GM12878 (cell line): Measurements from ENCODE around the gene RBM7. TPM values are rescaled to one million over a fixed set of nuclear protein-coding genes. Genes with fewer than 3 reads are reported as not detected.

Source experiments
- ATAC-seq: fragments of 200-7000 bp; cut with Tn5 transposase; 3 replicates; pipeline ENCODE4 v1.9.1; 2020; ENCODE audit warnings: mild to moderate bottlenecking, moderate library complexity
- Bru-seq: library from RNA; stranded (reverse); fragments of 400-500 nt; gene quantifications from one replicate; lab custom pipeline; 2021; lab: Mats Ljungman, UMichigan
- BruChase-seq, 2 experiments: library from RNA; stranded (reverse); fragments of 400-500 nt; gene quantifications; one replicate each; lab custom pipeline; 2021; lab: Mats Ljungman, UMichigan
- BruUV-seq: library from RNA; stranded (reverse); fragments of 400-500 nt; replicated peaks from 2 replicates; lab custom pipeline; 2021; lab: Mats Ljungman, UMichigan
- CTCF ChIA-PET: fragments of 300-600 bp; sonication (Branson Sonifier 250); formaldehyde crosslinking; extraction: SDS; loops from one replicate; lab custom pipeline; 2021; ENCODE audit warnings: inconsistent platforms; lab: Yijun Ruan, JAX
- POLR2A ChIA-PET: fragments of 350-600 bp; formaldehyde crosslinking; extraction: SDS; loops from one replicate; lab custom pipeline; 2021; ENCODE audit warnings: inconsistent platforms; lab: Charles Lee
- RAD21 ChIA-PET: fragments of 300-600 bp; sonication (Branson Sonifier 250); formaldehyde crosslinking; loops from one replicate; lab custom pipeline; 2023; ENCODE audit warnings: antibody characterized with exemption; ENCODE audit not compliant: unreplicated experiment; lab: Charles Lee
- SMC1A ChIA-PET: fragments of 300-600 bp; sonication (Branson Sonifier 250); formaldehyde crosslinking; loops from one replicate; lab custom pipeline; 2023; ENCODE audit not compliant: unreplicated experiment, uncharacterized antibody; lab: Charles Lee
- DNase-seq: peaks from one replicate; pipeline ENCODE4 v3.0.0-alpha.2; 2011; ENCODE audit warnings: low read depth, low spot score
- FAIRE-seq: peaks from 3 replicates; lab custom pipeline; 2011; peaks lifted over from hg19 to GRCh38; lab: Jason Lieb, UNC
- H2AFZ ChIP-seq: 2 replicates; pipeline ENCODE4 v1.6.0; 2011; ENCODE audit warnings: low read depth, low read length, control low read depth; ENCODE audit not compliant: control insufficient read depth
- H3K27ac ChIP-seq: 2 replicates; pipeline ENCODE4 v1.5.1; 2011; ENCODE audit warnings: control low read depth; ENCODE audit not compliant: control insufficient read depth, insufficient read depth
- H3K27me3 ChIP-seq, 2 experiments: replicated peaks in 1 of 2; 2 replicates each; pipeline versions ENCODE4 v1.6.0 to v1.6.1; 2011; ENCODE audit warnings: low read length in 1 of 2; ENCODE audit not compliant: control insufficient read depth in 2 of 2, insufficient read depth in 2 of 2
- H3K36me3 ChIP-seq, 2 experiments: 2 replicates each; pipeline ENCODE4 v1.5.1; 2011; ENCODE audit warnings: low read length in 1 of 2; ENCODE audit not compliant: control insufficient read depth in 2 of 2, insufficient read depth in 2 of 2
- H3K4me1 ChIP-seq: 2 replicates; pipeline ENCODE4 v1.6.1; 2011; ENCODE audit warnings: mild to moderate bottlenecking, low read length, moderate library complexity, mixed read lengths; ENCODE audit not compliant: control insufficient read depth, insufficient read depth
- H3K4me2 ChIP-seq: 2 replicates; pipeline ENCODE4 v1.6.0; 2011; ENCODE audit warnings: control low read depth; ENCODE audit not compliant: control insufficient read depth, insufficient read depth
- H3K4me3 ChIP-seq: fragments of 200-600 bp; sonication (generic); 2 replicates; pipeline ENCODE4 v1.5.1; 2016
- H3K79me2 ChIP-seq: 2 replicates; pipeline ENCODE4 v1.6.0; 2011; ENCODE audit warnings: low read length; ENCODE audit not compliant: control insufficient read depth, insufficient read depth
- H3K9ac ChIP-seq: 2 replicates; pipeline ENCODE4 v1.8.0; 2011; ENCODE audit warnings: low read length, control low read depth, mixed read lengths; ENCODE audit not compliant: control insufficient read depth, insufficient read depth
- H3K9me3 ChIP-seq: replicated peaks from 3 replicates; pipeline ENCODE4 v1.5.1; 2011; ENCODE audit warnings: mild to moderate bottlenecking, low read length; ENCODE audit not compliant: control insufficient read depth, insufficient read depth
- H4K20me1 ChIP-seq: 2 replicates; pipeline ENCODE4 v1.6.0; 2011; ENCODE audit not compliant: control insufficient read depth, insufficient read depth
- ATF7 ChIP-seq: fragments of 450-650 bp; IDR thresholded peaks from 2 replicates; pipeline ENCODE4 v1.6.1; 2016; ENCODE audit warnings: low read depth, mild to moderate bottlenecking
- BACH1 ChIP-seq: fragments of 450-650 bp; IDR thresholded peaks from 2 replicates; pipeline ENCODE4 v1.6.1; 2017; ENCODE audit warnings: mild to moderate bottlenecking, borderline replicate concordance
- DPF2 ChIP-seq: fragments of 450-650 bp; IDR thresholded peaks from 2 replicates; pipeline ENCODE4 v1.6.1; 2017; ENCODE audit warnings: mild to moderate bottlenecking
- ESRRA ChIP-seq: IDR thresholded peaks from 2 replicates; pipeline ENCODE4 v1.6.1; 2012; ENCODE audit warnings: mild to moderate bottlenecking, low read length, improper control_type of control experiment
- ETV6 ChIP-seq, 2 experiments: fragments of 450-650 bp in 1 of 2; IDR thresholded peaks in 1 of 2; conservative IDR thresholded peaks in 1 of 2; 2 replicates each; pipeline ENCODE4 v1.6.1; 2014; ENCODE audit warnings: antibody characterized with exemption in 1 of 2, borderline replicate concordance in 1 of 2, low read depth in 1 of 2, mild to moderate bottlenecking in 1 of 2, moderate library complexity in 1 of 2
- KDM1A ChIP-seq: fragments of 200-600 bp; sonication (generic); IDR thresholded peaks from 2 replicates; pipeline ENCODE4 v1.6.1; 2016; ENCODE audit warnings: borderline replicate concordance
- MAX ChIP-seq: IDR thresholded peaks from 2 replicates; pipeline ENCODE4 v1.6.1; 2012; ENCODE audit warnings: low read depth, low read length, improper control_type of control experiment
- MLLT1 ChIP-seq: fragments of 450-650 bp; IDR thresholded peaks from 2 replicates; pipeline ENCODE4 v1.6.1; 2016; ENCODE audit warnings: mild to moderate bottlenecking
- MTA2 ChIP-seq: fragments of 450-650 bp; IDR thresholded peaks from 2 replicates; pipeline ENCODE4 v1.6.1; 2016; ENCODE audit warnings: low read depth, mild to moderate bottlenecking, moderate library complexity
- NFYA ChIP-seq: IDR thresholded peaks from 2 replicates; pipeline ENCODE4 v1.6.1; 2011; ENCODE audit warnings: low read depth, mild to moderate bottlenecking, low read length, improper control_type of control experiment, borderline replicate concordance
- NR2C2 ChIP-seq: IDR thresholded peaks from 2 replicates; pipeline ENCODE4 v1.6.1; 2011; ENCODE audit warnings: borderline replicate concordance, low read depth; ENCODE audit not compliant: control insufficient read depth, insufficient read length
- RAD51 ChIP-seq: fragments of 450-650 bp; IDR thresholded peaks from 2 replicates; pipeline ENCODE4 v1.6.1; 2016; ENCODE audit warnings: moderate library complexity, mild to moderate bottlenecking, inconsistent platforms
- RBBP5 ChIP-seq: fragments of 200-600 bp; sonication (generic); conservative IDR thresholded peaks from 2 replicates; pipeline ENCODE4 v1.6.1; 2016
- RELA ChIP-seq: fragments of 450-650 bp; IDR thresholded peaks from 2 replicates; pipeline ENCODE4 v1.8.0; 2014; ENCODE audit warnings: borderline replicate concordance; ENCODE audit not compliant: partially characterized antibody
- SMAD1 ChIP-seq: fragments of 450-650 bp; IDR thresholded peaks from 2 replicates; pipeline ENCODE4 v1.6.1; 2018; ENCODE audit warnings: mild to moderate bottlenecking, low read depth; ENCODE audit not compliant: partially characterized antibody
- SREBF2 ChIP-seq: IDR thresholded peaks from 2 replicates; pipeline ENCODE4 v1.6.1; 2012; ENCODE audit warnings: mild to moderate bottlenecking, low read length
- STAT1 ChIP-seq: fragments of 450-650 bp; conservative IDR thresholded peaks from 2 replicates; pipeline ENCODE4 v1.6.1; 2014; ENCODE audit warnings: antibody characterized with exemption, mild to moderate bottlenecking
- TARDBP ChIP-seq: IDR thresholded peaks from 2 replicates; pipeline ENCODE4 v1.6.1; 2016; ENCODE audit warnings: borderline replicate concordance
- ZZZ3 ChIP-seq: IDR thresholded peaks from 2 replicates; pipeline ENCODE4 v1.6.1; 2011; ENCODE audit warnings: low read depth; ENCODE audit not compliant: control insufficient read depth, insufficient read length
- WGBS: methylation state at CpG from one replicate; pipeline ENCODE4 v1.1.6; 2016; ENCODE audit warnings: low lambda C conversion rate; ENCODE audit not compliant: insufficient replicate concordance, insufficient coverage; ENCODE audit errors: missing lambda C conversion rate; 5-methylcytosine and 5-hydroxymethylcytosine counted together
- in situ Hi-C: fragments of 300-500 bp; cut with MboI; formaldehyde crosslinking; loops from 9 replicates; pipeline ENCODE4 v1.14.3; 2018; ENCODE audit warnings: mixed read lengths
- intact Hi-C: fragments of 100-400 bp; cut with micrococcal nuclease; formaldehyde crosslinking; loops from one replicate; pipeline ENCODE4 v1.14.2; 2022; ENCODE audit not compliant: unreplicated experiment
- long read RNA-seq, 2 experiments: library from polyadenylated mRNA; unstranded; transcript quantifications; one replicate each; pipeline ENCODE4 v2.0.0, GENCODE V29; 2019 to 2020
- polyA minus RNA-seq, 3 experiments: library from RNA; depleted of rRNA, polyadenylated mRNA; stranded (reverse); fragments of >200 nt; gene quantifications; 2 replicates each; pipeline ENCODE4 v1.2.3, GENCODE V29; 2011
- polyA plus RNA-seq, 11 experiments: library from polyadenylated mRNA; depleted of rRNA in 4 of 11; unstranded in 6 of 11; stranded (reverse) in 5 of 11; fragments of >200 nt; fragmentation: Nextera tagmentation in 4 of 11; fragmentation: Illumina TruSeq in 1 of 11; extraction: Ambion mirVana in 4 of 11; extraction: Trizol in 1 of 11; gene quantifications; 1 replicate in 1 of 11; 2 replicates in 10 of 11; pipeline versions ENCODE4 v1.2.1 to v1.2.3, GENCODE V29; 2011 to 2016; ENCODE audit warnings: inconsistent platforms in 2 of 11, missing spikeins in 2 of 11, low read depth in 1 of 11
- total RNA-seq, 4 experiments: library from RNA; depleted of rRNA in 3 of 4; stranded (reverse); fragments of >200 nt in 3 of 4; fragmentation: Illumina TruSeq in 1 of 4; extraction: Trizol in 1 of 4; gene quantifications; 2 replicates each; pipeline versions ENCODE4 v1.2.1 to v1.2.3, GENCODE V29; 2013 to 2021

The RBM7 gene
- total RNA-seq (2013; cell fraction: nucleolus; rRNA removed): 20.8 and 22.0 TPM in 2 replicates
- total RNA-seq (2014; rRNA removed): 21.5 and 21.7 TPM in 2 replicates
- 29.0 TPM in 2 replicates for total RNA-seq (2014; rRNA removed; fragmentation: Illumina TruSeq; extraction: Trizol)
- 17.2 and 19.5 TPM in 2 replicates for total RNA-seq (2021)
- polyA plus RNA-seq (2011; ENCODE audit: low read depth): 11.7 TPM
- 46.2 and 48.3 TPM in 2 replicates for polyA plus RNA-seq (2011; rRNA removed)
- 20.1 and 21.3 TPM in 2 replicates for polyA plus RNA-seq (2011; cell fraction: cytosol; rRNA removed)
- 10.6 and 13.5 TPM in 2 replicates for polyA plus RNA-seq (2011; cell fraction: nucleus; rRNA removed)
- polyA plus RNA-seq (2012): 21.4 and 25.3 TPM in 2 replicates
- 32.2 and 45.1 TPM in 2 replicates for polyA plus RNA-seq (2014; fragmentation: Illumina TruSeq; extraction: Trizol)
- 10 to 100 TPM; 21.6 to 28.9 TPM for polyA plus RNA-seq (2014; fragmentation: Nextera tagmentation; extraction: Ambion mirVana)
- polyA plus RNA-seq (2014; rRNA removed): 14.5 and 17.0 TPM in 2 replicates
- 10 to 100 TPM; 23.2 to 29.5 TPM for polyA plus RNA-seq (2016; fragmentation: Nextera tagmentation; extraction: Ambion mirVana)
- polyA minus RNA-seq (2011; rRNA and poly(A)+ RNA removed): 52.5 and 93.1 TPM in 2 replicates
- polyA minus RNA-seq (2011; cell fraction: cytosol; rRNA and poly(A)+ RNA removed): 25.4 and 30.3 TPM in 2 replicates
- 16.7 and 23.0 TPM in 2 replicates for polyA minus RNA-seq (2011; cell fraction: nucleus; rRNA and poly(A)+ RNA removed)
- percentile 92 among the genes with signal in this experiment for Bru-seq, nascent RNA
- BruChase-seq, experiment 1, labeled RNA remaining after a 6-hour chase: percentile 86 among the genes with signal in this experiment
- percentile 93 among the genes with signal in this experiment for BruChase-seq, experiment 2, labeled RNA remaining after a 2-hour chase
- long read RNA-seq, experiment 1, full-length matches to known transcripts: 28 of 30 reads
- long read RNA-seq, experiment 1, partial matches to known transcripts: 2 of 30 reads
- long read RNA-seq, experiment 1, other reads (novel, unspliced or antisense): 0 of 30 reads
- long read RNA-seq, experiment 2, full-length matches to known transcripts: 149 of 163 reads
- long read RNA-seq, experiment 2, partial matches to known transcripts: 6 of 163 reads
- long read RNA-seq, experiment 2, other reads (novel, unspliced or antisense): 8 of 163 reads

- FAIRE-seq (peak; percentile 92), ATAC-seq (peak; percentile 94), DNase-seq (peak; percentile 95)
- peaks cover 44% of the 10 kb centered on the region for H3K79me2 ChIP-seq
- H3K27ac ChIP-seq: peak within 1 kb of the TSS; percentile 98
- ChIA-PET POLR2A (no interaction called here), RAD21 (interaction anchor here (1.3 kb wide), 1 partner anchor 12 kb away, joined by 3 read pairs; no protein-coding TSS in a partner anchor), SMC1A (no interaction called here), CTCF (no interaction called here)
- H2AFZ ChIP-seq: peak within 1 kb of the TSS; percentile 98
- H3K27me3 ChIP-seq: no peaks in the 10 kb centered on the region
- BruUV-seq: no TSS peak
- peak within 1 kb of the TSS; percentile 92 for H3K4me2 ChIP-seq
- H3K9me3 ChIP-seq: no peaks in the 10 kb centered on the region
- H3K4me3 ChIP-seq: peak within 1 kb of the TSS; percentile 88
- in situ Hi-C loops (no loop called here), intact Hi-C loops (loop anchor here (1.0 kb wide), 1 partner anchor 39 kb away; the partner anchor contains the start of gene REXO2)
- no peaks in the 10 kb centered on the region for H3K36me3 ChIP-seq
- H3K4me1 ChIP-seq: no peaks in the 10 kb centered on the region
- no peaks in the 10 kb centered on the region for H4K20me1 ChIP-seq
- whole genome bisulfite sequencing: 1% methylated on average over 65 of the region's 65 CpGs
- H3K9ac ChIP-seq: peak within 1 kb of the TSS; percentile 98
- TF ChIP-seq NFYA (no peak), RELA (peak; percentile 36), ATF7 (peak; percentile 82), MAX (peak; percentile 34; the same call in 1 of the 2 replicates), KDM1A (no peak), NR2C2 (no peak), ZZZ3 (no peak), DPF2 (peak; percentile 50; the same call in 1 of the 2 replicates), BACH1 (peak; percentile 73; the same call in 1 of the 2 replicates), SREBF2 (no peak), ETV6 (conservative IDR thresholded peaks at IDR 0.05 in 1 of 2, IDR thresholded peaks at IDR 0.05 in 1 of 2; ENCODE audit: borderline replicate concordance in 1 of 2, low read depth in 1 of 2) (peak in 1 of 2 experiments; percentile 5; a peak in 1 of 4 replicates), RAD51 (no peak), SMAD1 (peak; percentile 46), TARDBP (0 out of 2 replicates have a peak, but pooled peaks have one; percentile 16), RBBP5 (no peak), MTA2 (peak; percentile 53; the same call in 1 of the 2 replicates), MLLT1 (peak; percentile 67), ESRRA (peak; percentile 50; the same call in 1 of the 2 replicates), STAT1 (no peak; the same call in none of the 2 replicates)
Measured at GRCh38 chr11:114400216-114400914, at the start of gene RBM7, which contains the start of gene C11orf71. TSS of gene RBM7 (plus strand) at chr11:114400666. CDS start at chr11:114400672, 6 bp downstream. TSS of gene C11orf71 (minus strand) at chr11:114400511. CDS start at chr11:114400331, 180 bp downstream.
